HCT116 (cell line): ENCODE measurements around the gene MICALL2. TPM values are rescaled to one million over a fixed set of nuclear protein-coding genes. Genes with fewer than 3 reads are reported as not detected.
A peak's percentile ranks its signal among the peaks of the same experiment; 100 is the strongest.

Experiments
- ATAC-seq: fragments of 200-7000 bp; cut with Tn5 transposase; 2 replicates; pipeline ENCODE4 v1.9.1; 2020; ENCODE audit warnings: mild to moderate bottlenecking, moderate library complexity
- BruUV-seq: library from RNA; stranded (reverse); fragments of 400-500 nt; replicated peaks from 2 replicates; lab custom pipeline; 2021; lab: Mats Ljungman, UMichigan
- CTCF ChIA-PET: fragments of 300-600 bp; sonication (Branson Sonifier 250); formaldehyde crosslinking; loops from one replicate; lab custom pipeline; 2021; ENCODE audit warnings: antibody characterized with exemption; lab: Charles Lee
- POLR2A ChIA-PET: fragments of 300-600, 350-600 bp; sonication (Branson Sonifier 250); formaldehyde crosslinking; loops from one replicate; lab custom pipeline; 2021; ENCODE audit warnings: antibody characterized with exemption; lab: Charles Lee
- RAD21 ChIA-PET, 2 experiments: fragments of 300-600 bp; sonication (Branson Sonifier 250); formaldehyde crosslinking; loops; one replicate each; lab custom pipeline; 2023; ENCODE audit warnings: low total read pairs in 2 of 2; ENCODE audit not compliant: uncharacterized antibody in 2 of 2, unreplicated experiment in 2 of 2, low non-redundant PET in 1 of 2; lab: Charles Lee
- DNase-seq: peaks from one replicate; pipeline ENCODE4 v3.0.0-alpha.2; 2010; ENCODE audit warnings: low read depth, low spot score
- H2AFZ ChIP-seq: fragments of 200-600 bp; shearing (Covaris generic), sonication (generic); 2 replicates; pipeline ENCODE4 v1.6.1; 2017; ENCODE audit warnings: low read depth, mixed run types, mixed read lengths, antibody characterized with exemption, low read length; ENCODE audit not compliant: poor library complexity, severe bottlenecking
- H3K27ac ChIP-seq: 2 replicates; pipeline ENCODE4 v1.5.1; 2012; ENCODE audit warnings: low read depth, low read length
- H3K27me3 ChIP-seq: fragments of 200-600 bp; sonication (generic); 2 replicates; pipeline ENCODE4 v1.6.1; 2016; ENCODE audit warnings: mixed run types, low read length, mixed read lengths; ENCODE audit not compliant: insufficient read depth
- H3K36me3 ChIP-seq, 2 experiments: fragments of 200-500 bp in 1 of 2; fragments of 200-600 bp in 1 of 2; sonication (Bioruptor generic) in 1 of 2; sonication (generic) in 1 of 2; 2 replicates each; pipeline versions ENCODE4 v1.5.1 to v1.6.1; 2014 to 2016; ENCODE audit warnings: low read length in 2 of 2, inconsistent platforms in 1 of 2, mixed read lengths in 1 of 2, mixed run types in 1 of 2; ENCODE audit not compliant: insufficient read depth in 2 of 2, control insufficient read depth in 1 of 2
- H3K4me1 ChIP-seq, 2 experiments: fragments of 200-600 bp in 1 of 2; sonication (generic) in 1 of 2; 2 replicates each; pipeline versions ENCODE4 v1.5.1 to v1.6.1; 2012 to 2017; ENCODE audit warnings: low read length in 2 of 2, inconsistent platforms in 1 of 2, mild to moderate bottlenecking in 1 of 2, mixed read lengths in 1 of 2, mixed run types in 1 of 2, moderate library complexity in 1 of 2; ENCODE audit not compliant: insufficient read depth in 2 of 2, control insufficient read depth in 1 of 2
- H3K4me2 ChIP-seq: fragments of 200-600 bp; sonication (generic); 2 replicates; pipeline ENCODE4 v1.6.1; 2017; ENCODE audit warnings: mixed run types, low read length, mixed read lengths
- H3K4me3 ChIP-seq, 2 experiments: fragments of 200-600 bp in 1 of 2; sonication (generic) in 1 of 2; replicated peaks in 1 of 2; 2 replicates each; pipeline ENCODE4 v1.5.1; 2011 to 2016; ENCODE audit warnings: low read length in 2 of 2, control low read depth in 1 of 2, low read depth in 1 of 2, mild to moderate bottlenecking in 1 of 2, mixed read lengths in 1 of 2, mixed run types in 1 of 2
- H3K79me2 ChIP-seq: fragments of 200-600 bp; sonication (generic); 2 replicates; pipeline ENCODE4 v1.6.1; 2017; ENCODE audit warnings: mild to moderate bottlenecking, mixed run types, low read length, moderate library complexity, mixed read lengths; ENCODE audit not compliant: insufficient read depth
- H3K9ac ChIP-seq: fragments of 200-600 bp; sonication (generic); 2 replicates; pipeline ENCODE4 v1.6.1; 2016; ENCODE audit warnings: low read length, mixed read lengths
- H3K9me2 ChIP-seq: fragments of 200-600 bp; sonication (generic), shearing (Covaris generic); 2 replicates; pipeline ENCODE4 v1.6.1; 2017; ENCODE audit warnings: mixed run types, mild to moderate bottlenecking, moderate library complexity; ENCODE audit not compliant: insufficient read depth
- H3K9me3 ChIP-seq, 2 experiments: fragments of 200-500 bp in 1 of 2; fragments of 200-600 bp in 1 of 2; sonication (Bioruptor generic) in 1 of 2; sonication (generic) in 1 of 2; 2 replicates each; pipeline ENCODE4 v1.6.1; 2014 to 2017; ENCODE audit warnings: low read length in 2 of 2, mixed read lengths in 2 of 2, inconsistent platforms in 1 of 2, low read depth in 1 of 2, mild to moderate bottlenecking in 1 of 2, mixed run types in 1 of 2, moderate library complexity in 1 of 2; ENCODE audit not compliant: control insufficient read depth in 1 of 2, insufficient read depth in 1 of 2
- H4K20me1 ChIP-seq: fragments of 200-600 bp; sonication (generic), shearing (Covaris generic); 2 replicates; pipeline ENCODE4 v1.6.1; 2017; ENCODE audit warnings: mixed run types, mild to moderate bottlenecking, moderate library complexity; ENCODE audit not compliant: insufficient read depth
- POLR2AphosphoS5 ChIP-seq: IDR thresholded peaks from 2 replicates; pipeline ENCODE4 v1.6.1; 2011; ENCODE audit warnings: mild to moderate bottlenecking, low read depth, low read length, moderate library complexity
- RAD21 ChIP-seq: IDR thresholded peaks from 2 replicates; pipeline ENCODE4 v1.6.1; 2012; ENCODE audit warnings: low read depth, mild to moderate bottlenecking
- intact Hi-C: fragments of 100-400 bp; cut with micrococcal nuclease; formaldehyde crosslinking; loops from 2 replicates; pipeline ENCODE4 v1.10.0; 2022
- total RNA-seq: library from RNA; stranded (reverse); gene quantifications from one replicate; pipeline ENCODE4 v1.2.1, GENCODE V29; 2021; ENCODE audit not compliant: unreplicated experiment
- TF ChIP-seq, protein P1 (sequence below), 3 experiments: fragments of 200-600 bp in 1 of 3; sonication (generic) in 1 of 3; IDR thresholded peaks in 2 of 3; conservative IDR thresholded peaks in 1 of 3; 2 replicates each; pipeline ENCODE4 v1.5.1; 2012 to 2017; ENCODE audit warnings: low read depth in 2 of 3, low read length in 2 of 3, antibody characterized with exemption in 1 of 3, borderline replicate concordance in 1 of 3, control low read depth in 1 of 3, mild to moderate bottlenecking in 1 of 3, mixed read lengths in 1 of 3, mixed run types in 1 of 3, moderate library complexity in 1 of 3; ENCODE audit not compliant: insufficient read depth in 1 of 3
- TF ChIP-seq, protein P2 (sequence below): IDR thresholded peaks from 2 replicates; pipeline ENCODE4 v1.6.1; 2012

MICALL2 gene
- total RNA-seq, 1 experiment from 2014 or later: 60.7 TPM

DNA sequence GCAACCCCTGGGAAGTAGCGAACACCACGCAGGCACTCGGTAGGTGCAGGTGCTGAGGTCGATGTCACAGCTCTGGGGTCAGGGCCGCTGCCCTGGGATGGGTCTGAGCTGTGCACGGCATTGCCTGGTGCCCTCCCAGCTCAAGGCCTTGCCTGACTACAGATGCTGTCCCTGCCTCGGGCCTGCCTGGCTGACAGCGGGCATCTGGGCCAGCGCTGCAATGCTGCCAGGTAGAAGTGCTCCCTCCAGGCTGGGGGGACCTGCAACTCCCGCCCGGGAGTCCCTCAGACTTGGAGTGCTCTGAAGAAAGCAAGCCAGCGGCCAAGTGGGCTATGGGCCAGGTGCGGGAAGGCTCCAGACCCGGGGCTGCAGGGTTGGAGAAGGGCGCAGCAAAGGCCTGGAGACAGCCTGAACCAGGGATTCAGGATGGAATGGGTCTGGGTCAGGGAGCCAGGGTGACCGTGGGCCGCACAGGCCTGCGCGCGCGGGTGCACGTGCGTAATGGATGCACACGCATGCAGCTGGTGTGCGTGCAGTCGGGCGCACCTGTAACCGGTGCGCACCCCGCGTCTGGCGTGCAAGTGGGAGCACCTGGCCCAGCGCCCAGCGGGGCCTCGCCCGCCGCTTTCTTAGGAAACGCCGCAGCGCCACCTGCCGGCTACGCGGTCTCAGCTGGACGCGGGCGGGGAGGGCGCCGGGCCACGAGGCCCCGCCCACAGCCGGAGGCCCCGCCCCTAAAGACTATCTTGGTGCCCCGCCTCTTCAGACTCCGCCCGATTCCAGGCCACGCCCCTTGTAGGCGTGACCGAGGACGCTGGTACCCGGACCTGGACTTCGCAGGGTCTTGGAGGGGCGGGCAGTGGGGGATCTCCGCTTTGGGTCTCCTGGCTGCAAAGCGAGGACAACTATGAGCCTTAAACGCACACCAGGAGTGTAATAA, 46.7 kb downstream of the MICALL2 start:
- BruUV-seq: no TSS peak
- Histone ChIP-seq H3K9ac (no peak overlapping the region), H3K9me3 (no peaks in the 10 kb centered on the region), H3K27me3 (no peaks in the 10 kb centered on the region), H3K36me3 (no peaks in the 10 kb centered on the region), H3K9me2 (no peaks in the 10 kb centered on the region), H2AFZ (peak overlapping the region; percentile 46), H3K79me2 (no peaks in the 10 kb centered on the region), H3K27ac (0 out of 2 replicates have a peak overlapping the region, but pooled peaks have one; percentile 1), H3K4me1 (peaks cover 2 to 15% of the 10 kb centered on the region in 2 experiments; a peak in 2 of 4 replicates), H3K4me3 (peak overlapping the region in 1 of 2 experiments; percentile 5; a peak in 1 of 4 replicates), H4K20me1 (no peaks in the 10 kb centered on the region), H3K4me2 (peak overlapping the region; percentile 61)
- ATAC-seq (peak; percentile 96), DNase-seq (peak; percentile 77)
- ChIA-PET POLR2A (no interaction called here), CTCF (interaction anchor here (0.7 to 1.2 kb wide), 5 partner anchors 8 to 230 kb away, joined by 3 to 5 read pairs (median 4); no protein-coding TSS in a partner anchor), RAD21 (interaction anchor here (0.7 to 1.2 kb wide), 4 partner anchors 44 to 221 kb away, joined by 3 to 5 read pairs (median 4); no protein-coding TSS in a partner anchor)
- intact Hi-C loops: loop anchor here (1.0 kb wide), 2 partner anchors 187 to 218 kb away; no protein-coding TSS in a partner anchor
- TF ChIP-seq, protein P1, sequence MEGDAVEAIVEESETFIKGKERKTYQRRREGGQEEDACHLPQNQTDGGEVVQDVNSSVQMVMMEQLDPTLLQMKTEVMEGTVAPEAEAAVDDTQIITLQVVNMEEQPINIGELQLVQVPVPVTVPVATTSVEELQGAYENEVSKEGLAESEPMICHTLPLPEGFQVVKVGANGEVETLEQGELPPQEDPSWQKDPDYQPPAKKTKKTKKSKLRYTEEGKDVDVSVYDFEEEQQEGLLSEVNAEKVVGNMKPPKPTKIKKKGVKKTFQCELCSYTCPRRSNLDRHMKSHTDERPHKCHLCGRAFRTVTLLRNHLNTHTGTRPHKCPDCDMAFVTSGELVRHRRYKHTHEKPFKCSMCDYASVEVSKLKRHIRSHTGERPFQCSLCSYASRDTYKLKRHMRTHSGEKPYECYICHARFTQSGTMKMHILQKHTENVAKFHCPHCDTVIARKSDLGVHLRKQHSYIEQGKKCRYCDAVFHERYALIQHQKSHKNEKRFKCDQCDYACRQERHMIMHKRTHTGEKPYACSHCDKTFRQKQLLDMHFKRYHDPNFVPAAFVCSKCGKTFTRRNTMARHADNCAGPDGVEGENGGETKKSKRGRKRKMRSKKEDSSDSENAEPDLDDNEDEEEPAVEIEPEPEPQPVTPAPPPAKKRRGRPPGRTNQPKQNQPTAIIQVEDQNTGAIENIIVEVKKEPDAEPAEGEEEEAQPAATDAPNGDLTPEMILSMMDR (IDR thresholded peaks at IDR 0.05 in 2 of 3, conservative IDR thresholded peaks at IDR 0.05 in 1 of 3; ENCODE audit: borderline replicate concordance in 1 of 3, insufficient read depth in 1 of 3, low read depth in 2 of 3, low read length in 2 of 3): peak; percentile 77 to 91 (median 87)
- TF ChIP-seq RAD21: peak; percentile 96
- TF ChIP-seq POLR2AphosphoS5: no peak; the same call in 1 of the 2 replicates
- TF ChIP-seq, protein P2, sequence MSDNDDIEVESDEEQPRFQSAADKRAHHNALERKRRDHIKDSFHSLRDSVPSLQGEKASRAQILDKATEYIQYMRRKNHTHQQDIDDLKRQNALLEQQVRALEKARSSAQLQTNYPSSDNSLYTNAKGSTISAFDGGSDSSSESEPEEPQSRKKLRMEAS: no peak
